GM21360 (cell line): ENCODE data around the gene RAPGEF1.
A peak's percentile ranks its signal among the peaks of the same experiment; 100 is the strongest.

Experiments used
- ATAC-seq: cut with Tn5 transposase; IDR thresholded peaks from one replicate; pipeline ENCODE4 v1.9.1; 2021; ENCODE audit warnings: mild to moderate bottlenecking, moderate library complexity; ENCODE audit not compliant: unreplicated experiment

The RAPGEF1 gene

DNA sequence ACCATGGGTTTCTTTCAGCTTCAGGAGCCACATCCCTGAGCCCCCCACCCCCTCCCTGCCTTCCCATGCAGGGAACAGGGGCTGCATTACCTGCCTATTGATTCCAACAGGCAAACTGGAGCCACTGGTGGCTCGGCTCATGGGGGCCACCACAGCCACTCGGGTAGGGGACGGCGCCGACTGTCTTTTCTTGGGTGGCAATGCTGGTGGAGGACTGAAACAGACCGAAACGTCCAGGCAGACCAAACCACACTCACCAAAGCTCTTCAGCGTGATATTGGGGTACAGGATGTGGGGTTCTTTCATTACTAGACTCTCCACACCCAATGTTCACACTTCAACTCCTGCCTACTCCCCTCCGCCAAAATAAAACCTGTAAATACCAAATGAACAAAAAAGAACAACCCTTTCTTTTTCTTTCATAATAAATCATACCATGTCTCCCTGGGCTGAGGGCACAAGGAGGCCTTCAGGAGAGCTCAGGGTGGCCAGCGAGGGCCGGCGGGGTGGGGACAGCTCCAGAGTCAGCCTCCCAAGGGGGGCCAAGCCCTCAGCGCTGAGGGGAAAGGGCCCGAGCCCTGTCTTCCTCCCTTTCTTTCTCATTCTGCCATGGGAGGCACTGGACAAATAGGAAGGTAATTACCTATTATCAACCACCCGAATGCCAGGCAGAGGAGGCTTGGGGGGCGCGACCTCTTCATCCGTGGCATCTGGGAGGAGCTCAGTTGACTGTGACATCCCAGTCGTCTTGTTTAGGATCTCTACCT lies 111.2 kb downstream of the RAPGEF1 start:
- no peak for ATAC-seq

DNA sequence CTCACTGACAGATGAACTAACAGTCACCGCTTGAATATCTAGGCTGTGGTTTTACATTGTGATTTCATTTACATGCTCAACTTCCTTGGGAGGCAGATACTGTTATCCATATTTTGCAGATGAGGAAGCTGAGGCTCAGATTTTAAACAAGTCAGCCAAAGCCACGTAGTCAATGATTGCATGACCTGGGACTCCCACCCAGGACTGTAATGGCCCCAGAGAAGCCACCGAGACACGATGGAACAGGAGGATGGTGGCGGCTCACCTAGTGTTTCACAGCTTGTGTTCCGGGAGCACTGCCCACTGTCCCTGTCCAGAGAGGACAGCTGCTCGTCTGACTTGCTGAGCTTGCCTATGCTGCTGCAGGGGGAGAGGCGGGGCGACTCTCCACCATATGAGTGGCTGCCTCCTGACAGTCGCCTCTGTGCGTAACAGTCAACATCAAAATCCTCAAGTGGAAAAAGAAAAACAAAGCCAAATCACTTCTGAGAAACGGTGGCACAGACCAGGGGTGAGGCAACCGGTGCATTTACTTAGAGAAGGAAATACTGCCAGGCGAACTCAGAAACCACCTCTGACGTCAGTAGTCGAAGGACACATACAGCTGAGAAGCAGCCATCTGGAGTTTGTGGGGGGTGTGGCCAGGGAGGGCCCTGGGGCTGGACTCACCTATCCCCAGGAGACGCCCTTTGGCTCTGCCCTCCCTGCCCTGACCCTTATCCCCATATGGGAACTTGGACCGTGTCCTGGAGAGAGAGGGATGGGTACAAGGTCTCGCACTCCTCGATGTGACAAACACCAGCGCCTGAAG lies 112.0 kb downstream of the RAPGEF1 start:
- no peak for ATAC-seq

DNA sequence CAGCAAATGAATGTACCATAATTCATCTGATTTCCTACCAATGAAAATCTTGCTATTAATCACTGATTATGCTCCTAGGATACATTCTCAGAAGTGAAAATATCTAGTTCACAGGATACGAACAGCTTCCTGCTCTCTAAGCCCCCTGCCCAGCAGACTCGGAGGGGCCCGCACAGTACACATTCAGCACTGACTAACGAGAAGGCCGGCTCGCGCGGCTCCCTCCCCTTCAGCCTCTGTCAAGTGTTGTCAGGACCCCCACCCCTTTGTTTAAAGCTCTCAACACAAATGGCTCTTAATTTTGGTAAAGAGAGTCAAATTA lies 112.6 kb downstream of the RAPGEF1 start:
- no peak for ATAC-seq

DNA sequence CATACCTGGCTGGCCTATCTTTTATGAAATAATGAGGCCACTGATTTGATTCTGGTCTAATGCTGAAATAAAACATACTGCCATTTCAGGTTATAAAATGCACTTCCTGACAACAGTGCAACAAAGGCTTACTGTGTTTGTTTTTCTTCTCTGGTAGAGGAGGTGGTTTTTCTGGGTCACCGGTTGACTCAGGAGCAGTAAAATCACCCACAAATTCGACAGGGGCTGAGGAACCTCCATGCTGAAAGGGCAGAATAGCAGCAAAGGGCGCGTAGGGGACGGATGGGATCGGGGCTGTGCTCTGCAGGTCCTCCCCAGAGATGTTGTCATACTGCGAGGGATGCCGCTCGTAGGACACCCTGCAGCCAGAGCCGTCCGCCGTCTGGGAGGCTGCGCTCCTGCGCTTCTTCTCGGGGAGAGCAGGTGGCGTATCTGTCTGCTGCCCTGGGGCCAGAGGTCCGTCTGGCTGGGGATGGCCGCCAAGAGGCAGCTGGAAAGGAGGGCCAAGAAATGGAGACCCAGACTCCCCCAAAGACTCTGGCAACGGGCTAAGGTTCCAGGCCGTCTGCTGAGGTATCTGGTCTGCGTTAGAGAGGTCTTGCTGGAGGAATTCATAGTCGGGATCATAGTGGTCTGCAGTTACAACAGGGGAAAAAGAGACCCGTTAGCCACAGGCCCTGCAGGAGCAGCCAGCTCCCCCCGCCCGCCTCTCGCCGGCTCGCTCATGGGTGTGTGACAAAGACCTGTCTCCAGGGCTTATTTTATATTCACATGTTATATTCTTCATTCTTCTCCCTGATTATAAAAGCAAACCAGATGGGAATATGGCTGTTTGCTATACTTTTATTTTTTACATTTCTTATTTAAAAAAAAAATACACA lies 113.8 kb downstream of the RAPGEF1 start:
- no peak for ATAC-seq

DNA sequence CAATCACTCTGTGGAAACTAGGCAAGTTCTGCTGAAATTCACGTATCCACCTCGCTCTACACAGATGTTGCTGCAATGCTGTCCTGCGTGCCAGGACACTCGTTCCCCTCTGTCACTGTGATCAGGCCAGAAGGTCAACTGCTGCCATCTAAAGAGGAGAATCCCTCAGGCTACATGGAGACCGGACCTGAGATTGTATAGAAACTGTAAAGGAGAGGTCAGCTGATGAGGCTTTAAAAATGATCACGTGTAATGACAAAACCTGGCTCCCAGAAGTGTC lies 114.4 kb downstream of the RAPGEF1 start:
- no peak for ATAC-seq

DNA sequence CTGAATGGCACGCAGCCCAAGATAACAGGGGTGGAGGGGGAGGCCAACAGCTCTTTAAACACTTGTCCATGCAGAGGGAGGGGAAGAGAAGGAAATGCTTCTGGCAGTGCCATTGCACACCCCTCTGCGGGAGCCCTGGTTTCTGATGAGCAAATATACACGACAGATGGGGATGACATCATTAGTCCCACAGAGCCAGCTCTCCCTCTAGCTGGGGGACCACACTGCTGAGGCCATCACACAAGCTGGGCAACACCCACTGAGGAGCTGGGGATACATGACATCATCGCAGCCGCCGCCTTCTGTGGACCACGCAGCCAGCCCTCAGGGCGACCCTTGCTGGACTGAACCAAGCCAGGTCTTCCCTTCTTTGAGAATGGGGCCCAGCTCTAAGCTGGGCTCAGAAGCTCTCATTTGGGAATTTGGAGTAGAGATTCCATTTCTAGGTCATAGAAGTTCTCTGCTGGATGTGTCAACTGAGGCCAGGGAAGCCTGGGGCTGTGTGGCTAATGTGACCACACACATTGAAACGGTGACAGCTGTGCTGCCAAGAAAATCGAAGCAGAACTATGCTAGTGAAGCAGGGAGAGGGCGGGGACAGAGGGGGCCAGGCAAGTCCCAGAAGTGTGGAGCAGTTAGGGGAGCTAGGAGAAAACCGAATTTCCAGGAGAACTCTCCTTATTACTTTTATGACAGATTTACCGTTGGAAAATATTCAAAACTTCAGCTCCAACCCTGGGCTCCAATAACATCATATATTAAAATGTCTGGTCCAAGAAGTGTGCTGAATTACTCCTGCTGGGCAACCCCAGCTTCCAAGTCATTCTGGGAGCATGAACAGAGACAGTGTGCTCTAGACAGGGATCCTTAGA lies 115.0 kb downstream of the RAPGEF1 start:
- ATAC-seq = no peak

DNA sequence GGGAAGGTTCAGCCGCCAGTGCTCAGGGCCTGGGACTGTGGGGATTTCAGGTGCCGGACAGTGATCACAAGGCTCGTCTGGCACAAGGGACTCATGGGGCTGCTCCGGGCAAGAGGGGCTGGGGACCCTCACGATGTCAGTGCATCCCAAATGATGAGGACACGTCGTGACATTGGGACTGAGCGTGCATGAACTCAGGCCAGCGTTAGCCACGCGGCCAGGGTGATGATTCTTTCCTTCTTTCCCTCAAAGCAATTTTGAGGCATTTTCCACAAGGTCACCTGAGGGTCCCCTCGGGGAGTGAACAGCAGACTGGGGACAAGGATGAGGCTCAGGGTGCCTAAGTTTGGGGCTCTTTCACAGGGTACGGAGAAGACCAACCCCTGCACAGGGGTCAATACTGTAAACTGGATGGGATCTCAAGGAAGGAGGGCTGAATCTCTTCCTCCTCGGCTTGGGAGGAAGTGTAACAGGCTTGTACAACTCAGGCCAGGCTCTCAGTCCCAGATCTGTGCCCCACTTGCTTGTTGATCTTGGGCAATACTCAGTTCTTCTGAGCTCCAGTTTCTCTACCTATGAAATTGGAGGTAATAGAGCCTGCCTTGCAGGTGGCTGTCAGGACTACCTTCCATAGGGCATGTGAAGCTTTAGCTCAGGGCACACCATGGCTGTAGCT lies 116.1 kb downstream of the RAPGEF1 start:
- no peak for ATAC-seq

DNA sequence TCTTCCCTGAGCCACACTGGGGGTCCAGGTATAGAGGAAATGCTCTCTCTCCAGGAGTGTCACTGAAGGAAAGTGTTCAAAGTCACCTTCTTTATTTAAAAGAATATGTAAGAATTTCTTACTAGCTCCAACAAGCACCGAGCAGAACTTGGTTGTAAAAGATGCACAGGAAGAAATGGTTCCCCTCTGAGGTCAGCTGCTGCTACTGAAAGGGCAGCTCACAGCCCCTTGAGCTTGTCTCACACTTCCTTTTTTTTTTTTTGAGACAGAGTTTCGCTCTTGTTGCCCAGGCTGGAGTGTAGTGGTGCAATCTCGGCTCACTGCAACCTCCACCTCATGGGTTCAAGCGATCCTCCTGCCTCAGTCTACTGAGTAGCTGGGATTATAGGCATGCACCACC lies 117.4 kb downstream of the RAPGEF1 start:
- ATAC-seq = no peak

DNA sequence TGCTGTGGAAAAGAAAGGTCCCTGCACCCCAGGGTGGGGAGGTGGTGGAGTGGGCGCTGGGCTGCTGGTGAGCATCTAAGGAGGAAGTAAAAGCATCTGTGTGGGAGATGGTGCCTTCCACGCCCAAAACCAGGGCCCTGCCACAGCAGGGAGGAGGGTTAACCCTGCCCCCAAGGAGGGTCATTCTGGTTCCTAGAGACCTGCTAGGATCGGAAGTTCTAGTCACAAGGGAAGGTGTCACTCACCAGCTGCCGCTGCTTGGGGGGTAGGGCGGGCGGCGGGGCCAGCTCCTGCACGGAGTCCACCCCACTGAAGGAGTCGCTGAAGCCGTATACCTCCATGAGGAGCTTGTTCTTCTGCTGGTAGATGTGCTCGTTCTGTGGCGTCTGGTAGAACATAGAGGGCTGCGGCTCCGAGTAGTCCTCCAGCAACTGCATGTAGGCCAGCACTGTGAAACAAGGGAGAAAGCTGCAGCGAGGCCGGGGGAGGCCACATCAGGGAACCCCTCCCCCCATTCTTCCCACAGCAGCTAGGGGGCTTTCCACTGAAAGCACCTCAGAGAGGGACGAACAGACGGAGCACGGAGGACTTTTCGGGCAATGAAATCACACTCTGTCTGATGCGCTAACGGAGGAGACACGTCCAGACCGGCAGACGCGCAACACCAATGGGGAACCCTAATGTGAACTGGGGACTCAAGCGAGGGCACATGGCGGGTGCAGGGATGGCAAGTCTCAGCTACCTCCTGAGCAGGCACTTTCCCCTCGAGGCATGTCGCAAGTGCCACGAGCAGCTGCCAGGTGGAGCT lies 118.1 kb downstream of the RAPGEF1 start:
- peak; percentile 63 for ATAC-seq

DNA sequence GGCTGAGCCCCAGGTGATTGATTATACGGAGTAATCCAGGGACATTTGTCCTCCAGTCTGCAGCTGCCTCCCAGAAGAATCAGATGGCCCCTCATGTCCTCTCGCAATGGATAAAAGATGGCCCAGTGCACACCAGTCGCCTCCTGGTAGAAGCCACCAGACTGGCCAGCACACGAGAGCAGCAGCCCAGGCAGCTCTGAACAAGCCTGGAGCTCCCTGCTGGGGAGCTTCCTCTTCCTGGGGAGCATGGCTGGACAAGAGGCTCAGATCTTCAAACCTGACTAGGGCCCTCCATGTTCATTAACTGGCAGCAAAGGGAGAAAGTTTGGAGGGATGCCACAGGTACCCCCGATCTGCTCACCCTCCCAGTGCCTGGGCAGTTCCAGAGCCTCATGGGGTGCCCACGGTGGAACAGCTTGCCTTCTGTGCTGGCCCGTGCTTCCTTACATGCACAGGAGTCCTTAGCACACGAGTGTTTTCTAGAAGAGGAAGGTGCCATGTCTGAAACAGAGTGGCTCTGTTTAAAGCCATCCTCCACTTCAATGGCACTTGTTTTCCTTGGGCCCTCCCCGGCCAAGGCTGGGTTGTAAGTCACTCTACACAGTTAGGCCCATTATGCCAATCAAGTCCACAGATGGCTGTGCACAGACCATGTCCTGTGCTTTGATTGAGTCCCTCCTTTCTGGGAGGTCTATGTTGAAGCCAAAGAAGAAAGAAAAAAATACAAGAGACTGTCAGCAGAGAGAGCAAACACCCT lies 118.9 kb downstream of the RAPGEF1 start:
- ATAC-seq = no peak

DNA sequence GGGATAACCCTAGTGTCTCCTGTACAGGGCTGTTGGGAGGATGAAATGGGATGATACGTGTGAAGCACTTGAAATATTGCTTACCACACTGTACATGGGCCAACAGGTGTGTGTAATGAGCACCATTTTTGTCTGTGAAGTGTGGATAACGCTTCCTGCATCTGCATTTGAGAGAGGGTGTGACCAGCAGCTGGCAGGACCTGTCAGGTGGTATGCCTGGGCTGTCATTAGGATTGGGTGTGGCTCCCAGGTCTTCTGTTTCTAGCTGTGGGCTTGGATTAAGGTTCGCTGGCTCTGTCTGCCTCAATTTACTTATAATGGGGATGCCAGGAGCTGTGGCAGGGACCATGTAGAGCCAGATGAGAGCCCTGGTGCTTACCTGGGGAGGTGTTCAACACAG lies 120.2 kb downstream of the RAPGEF1 start:
- no peak for ATAC-seq

DNA sequence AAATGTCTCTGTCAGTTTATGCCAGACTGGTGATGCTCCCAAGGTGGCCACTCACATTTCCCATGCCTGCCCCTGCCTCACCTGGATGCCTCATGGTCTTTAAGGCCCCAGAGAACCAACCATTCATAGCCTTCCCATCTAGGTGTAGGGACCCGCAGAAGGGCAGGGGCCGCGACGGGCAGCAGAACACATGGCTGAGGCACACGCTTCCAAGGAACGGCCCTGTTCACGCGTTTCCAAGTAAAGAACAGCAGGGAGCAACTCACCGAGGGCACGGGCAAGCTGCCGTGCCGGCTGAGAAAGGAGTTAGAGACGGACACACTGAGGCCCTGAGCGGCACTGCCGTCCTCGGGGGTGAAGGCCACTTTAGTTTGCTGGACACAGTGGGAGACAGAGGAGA lies 121.1 kb downstream of the RAPGEF1 start:
- no peak for ATAC-seq

DNA sequence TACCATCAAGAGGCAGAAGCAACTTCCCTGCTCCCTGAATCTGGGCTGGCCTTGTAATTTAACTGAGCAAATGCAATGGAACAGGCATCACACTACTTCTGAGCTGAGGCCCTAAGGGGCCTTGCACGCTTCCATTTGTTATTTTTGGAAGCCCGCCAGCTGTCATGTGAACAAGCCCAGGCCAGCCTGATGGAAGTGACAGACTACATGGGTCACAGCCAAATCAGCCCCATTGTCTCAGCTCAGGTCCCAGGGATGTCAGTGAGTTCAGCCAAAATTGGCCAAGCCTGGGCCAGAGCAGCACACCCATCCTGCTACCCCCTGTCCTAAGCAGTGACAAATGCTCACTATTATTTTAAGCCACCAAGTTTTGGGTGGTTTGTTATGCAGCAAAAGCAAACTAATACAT lies 121.8 kb downstream of the RAPGEF1 start:
- no peak for ATAC-seq

DNA sequence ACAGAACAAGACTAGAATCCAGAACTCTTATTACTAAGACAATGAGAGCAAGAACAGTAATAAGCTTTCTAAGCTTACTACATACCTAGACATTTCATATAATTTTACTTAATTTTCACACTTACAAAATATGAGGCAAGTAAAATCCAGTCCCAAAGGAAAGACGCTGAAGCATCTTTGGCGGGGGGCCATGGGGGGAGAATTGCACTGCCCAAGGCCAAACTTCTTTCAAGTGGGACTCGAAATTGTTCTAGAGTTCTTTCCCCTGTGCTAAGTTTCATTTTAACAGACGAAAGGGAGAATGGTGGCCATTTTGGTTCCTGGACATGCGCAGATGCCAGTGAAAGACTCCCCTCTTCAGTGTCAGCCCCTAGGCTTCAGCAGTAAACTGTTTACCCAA lies 122.3 kb downstream of the RAPGEF1 start:
- ATAC-seq = no peak

DNA sequence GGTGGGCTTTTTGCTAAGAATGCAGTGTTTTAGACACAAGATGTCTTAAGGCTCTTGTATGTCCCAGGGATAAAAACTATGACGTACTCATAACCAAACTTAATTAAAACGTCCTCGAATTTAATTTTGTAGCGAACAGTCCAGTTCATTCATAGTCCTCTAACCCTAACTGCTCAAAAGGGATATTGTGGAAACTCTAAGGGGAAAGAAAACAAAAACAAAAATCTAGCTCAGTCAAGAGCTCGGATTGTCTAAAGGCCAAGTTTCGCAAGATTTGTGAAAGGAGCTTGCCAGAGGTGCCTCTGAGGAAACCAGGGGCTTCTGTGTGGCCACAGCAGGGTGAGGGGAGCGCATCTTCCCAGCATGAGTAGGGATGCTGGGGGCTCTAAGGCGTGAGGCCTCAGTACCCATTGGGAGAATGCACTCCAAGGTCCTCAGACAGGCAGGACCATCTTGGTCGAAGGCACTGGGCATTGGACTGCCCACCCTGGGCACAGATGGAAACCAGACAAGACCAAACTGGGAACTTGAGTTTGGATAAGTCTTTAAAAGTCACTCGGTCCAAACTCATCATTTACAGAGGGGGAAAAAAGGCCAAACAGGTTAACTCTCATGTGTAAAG lies 122.8 kb downstream of the RAPGEF1 start:
- ATAC-seq = no peak

DNA sequence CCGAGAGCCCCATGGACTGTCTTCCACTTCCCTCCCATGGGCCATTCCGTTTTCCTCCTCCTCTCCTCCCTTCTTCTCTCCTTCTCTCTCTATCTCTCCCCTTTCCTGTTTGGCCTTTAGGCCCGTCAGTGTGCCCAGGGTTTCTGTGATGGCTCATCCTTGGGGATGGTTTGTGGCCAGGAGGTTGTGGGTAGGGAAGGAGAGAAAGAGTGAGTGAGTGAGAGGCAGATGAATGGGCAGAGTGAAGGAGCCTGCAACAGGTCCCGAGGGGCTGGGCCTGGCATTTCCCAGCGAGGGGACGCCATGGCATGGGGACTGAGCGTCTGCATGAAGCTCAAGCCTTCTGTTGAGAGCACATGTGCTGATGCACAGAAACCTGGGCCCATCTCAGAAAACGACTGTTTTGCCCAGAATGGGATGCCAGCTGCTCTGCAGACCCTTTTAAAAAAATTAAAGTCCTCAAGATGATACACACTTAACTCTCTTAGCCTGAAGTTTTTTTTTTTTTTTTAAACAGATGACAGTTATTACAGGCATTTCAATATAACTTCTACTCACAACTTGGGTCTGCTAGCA lies 125.4 kb downstream of the RAPGEF1 start:
- no peak for ATAC-seq

DNA sequence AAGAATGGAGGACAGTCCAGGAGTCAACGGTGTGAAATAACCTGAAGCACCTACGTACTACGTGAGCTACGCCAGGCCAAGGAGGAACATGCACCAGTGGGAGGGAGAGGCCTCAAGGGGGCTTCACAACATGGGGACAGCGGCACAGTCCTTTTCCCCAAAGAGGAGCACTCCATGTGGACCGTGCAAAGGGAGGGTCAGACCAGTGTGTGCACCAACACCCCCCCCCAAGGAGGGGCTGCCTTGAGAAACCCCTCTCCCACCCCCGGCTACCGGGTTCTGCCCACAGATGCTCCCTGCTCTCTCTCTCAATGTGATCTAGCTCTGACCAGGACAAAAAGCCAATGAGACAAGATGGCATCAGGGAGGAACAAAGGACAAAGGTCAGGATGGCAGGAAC lies 126.0 kb downstream of the RAPGEF1 start:
- ATAC-seq = no peak

DNA sequence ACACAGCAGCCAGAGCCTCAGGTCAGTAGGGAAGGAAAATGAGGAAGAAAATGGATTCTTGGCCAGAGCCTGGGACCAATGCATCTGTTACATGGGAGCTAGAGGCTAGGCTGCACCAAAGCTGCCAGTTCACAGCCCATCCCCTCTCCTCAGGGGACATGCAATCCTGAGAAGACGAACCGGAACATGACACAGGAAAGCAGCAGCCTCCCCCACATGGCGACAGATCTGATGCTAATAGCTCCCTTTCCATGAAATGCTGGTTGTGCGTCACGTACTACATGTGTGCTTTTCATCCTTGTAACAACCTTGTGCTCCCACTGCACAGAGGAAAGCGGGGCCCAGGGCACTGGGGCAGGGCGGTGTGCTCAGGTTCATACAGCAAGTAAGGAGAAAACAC lies 127.0 kb downstream of the RAPGEF1 start:
- ATAC-seq = no peak
